ENCODE results near the gene HSD3B7.

HSD3B7 gene

GRCh38 chr16:30983898-30984610 lies 953 bp upstream of the HSD3B7 start:
- no peak for DNase-seq

- DNase-seq, result peak; percentile 70
Observed at GRCh38 chr16:30985401-30986128, 558 bp downstream of the HSD3B7 start.

GRCh38 chr16:30986129-30986991 lies 1.4 kb downstream of the HSD3B7 start:
- no peak for DNase-seq

- no peak for DNase-seq
Observed at GRCh38 chr16:30987581-30988190, 2.7 kb downstream of the HSD3B7 start.

- DNase-seq, result no peak
Observed at GRCh38 chr16:30989469-30990047, 4.6 kb downstream of the HSD3B7 start.

- no peak for DNase-seq
Observed at GRCh38 chr16:30990105-30990504, 5.1 kb downstream of the HSD3B7 start.

GRCh38 chr16:30991052-30991451 lies 6.0 kb downstream of the HSD3B7 start:
- DNase-seq, result no peak

- DNase-seq, result no peak
Observed at GRCh38 chr16:30992276-30992780, 7.3 kb downstream of the HSD3B7 start.

GRCh38 chr16:30992931-30993816 lies 8.2 kb downstream of the HSD3B7 start:
- DNase-seq, result no peak

- DNase-seq, result no peak
Observed at GRCh38 chr16:30995927-30996323, 10.9 kb downstream of the HSD3B7 start.

GRCh38 chr16:30996324-30996984 lies 11.4 kb downstream of the HSD3B7 start:
- DNase-seq, result no peak

GRCh38 chr16:30996985-30997724 lies 12.1 kb downstream of the HSD3B7 start:
- DNase-seq, result peak; percentile 26

- no peak for DNase-seq
Observed at GRCh38 chr16:30997725-30998711, 13.0 kb downstream of the HSD3B7 start.

GRCh38 chr16:30998852-30999761 lies 14.1 kb downstream of the HSD3B7 start:
- DNase-seq, result no peak

GRCh38 chr16:31000671-31001382 lies 15.8 kb downstream of the HSD3B7 start:
- DNase-seq, result no peak

- no peak for DNase-seq
Observed at GRCh38 chr16:31001507-31002249, 16.7 kb downstream of the HSD3B7 start.
